HT1080 (cell line): ENCODE data around the gene CLK4. TPM values are rescaled to one million over a fixed set of nuclear protein-coding genes. Genes with fewer than 3 reads are reported as not detected.

Experiments
- DNase-seq: peaks from one replicate; pipeline ENCODE4 v3.0.0-alpha.2; 2015; ENCODE audit warnings: low read depth
- small RNA-seq: library from RNA; depleted of rRNA; stranded (forward); fragments of <200 nt; gene quantifications from one replicate; pipeline ENCODE3, GENCODE V24; 2014
- total RNA-seq: library from RNA; depleted of rRNA; stranded (reverse); fragments of >200 nt; shearing (Covaris generic); gene quantifications from 2 replicates; pipeline ENCODE4 v1.2.3, GENCODE V29; 2014; rRNA removed

The CLK4 gene
- total RNA-seq, 1 experiment from 2014 or later: 6.5 TPM

- no peak for DNase-seq
These were observed 72.5 kb downstream of the CLK4 start for GRCh38 chr5:178554311-178554710.

- no peak for DNase-seq
These were observed 73.3 kb downstream of the CLK4 start for GRCh38 chr5:178553517-178553916.

Small RNA genes within 50 kb of the gene (small RNA-seq; reads per million reads assigned to genes)
- not detected for gene RN7SKP70

Other genes with a start within 250 kb of the CLK4 start
- not detected in 2 replicates for gene COL23A1, start 36.7 kb downstream of the CLK4 start, total RNA-seq
- 5.5 and 6.8 TPM in 2 replicates for gene ZNF354A, start 103.6 kb upstream of the CLK4 start, total RNA-seq
- 4.3 and 6.1 TPM in 2 replicates for gene ZNF354B, start 232.9 kb upstream of the CLK4 start, total RNA-seq